Astrocyte (in vitro differentiated cells and primary cell): ENCODE results near the gene PCED1B. TPM values are rescaled to one million over a fixed set of nuclear protein-coding genes. Genes with fewer than 3 reads are reported as not detected.
"Not testable (repeated sequence)": the region's sequence is repeated elsewhere in the genome, so short reads cannot be mapped to it uniquely, and the experiment has no call there.

ENCODE experiments used
- DNase-seq: peaks from one replicate; pipeline ENCODE4 v3.0.0-alpha.2; 2010; ENCODE audit warnings: low read depth
- FAIRE-seq: peaks from 2 replicates; lab custom pipeline; 2011; peaks lifted over from hg19 to GRCh38; lab: Jason Lieb, UNC
- H2AFZ ChIP-seq: 2 replicates; pipeline ENCODE4 v1.6.0; 2012; ENCODE audit warnings: low read depth, low read length, inconsistent platforms
- H3K27ac ChIP-seq: 2 replicates; pipeline ENCODE4 v1.5.1; 2011; ENCODE audit warnings: low read depth, low read length, inconsistent platforms
- H3K27me3 ChIP-seq: 2 replicates; pipeline ENCODE4 v1.6.0; 2011; ENCODE audit warnings: low read length, inconsistent platforms; ENCODE audit not compliant: insufficient read depth
- H3K36me3 ChIP-seq: 2 replicates; pipeline ENCODE4 v1.5.1; 2011; ENCODE audit warnings: low read length, inconsistent platforms; ENCODE audit not compliant: insufficient read depth
- H3K4me1 ChIP-seq: 2 replicates; pipeline ENCODE4 v1.5.1; 2011; ENCODE audit warnings: low read length, inconsistent platforms; ENCODE audit not compliant: insufficient read depth
- H3K4me2 ChIP-seq: 2 replicates; pipeline ENCODE4 v1.6.0; 2012; ENCODE audit warnings: low read length, inconsistent platforms
- H3K4me3 ChIP-seq: 2 replicates; pipeline ENCODE4 v1.5.1; 2011; ENCODE audit warnings: low read depth, mild to moderate bottlenecking, low read length, inconsistent platforms; ENCODE audit not compliant: insufficient read depth
- H3K79me2 ChIP-seq: 2 replicates; pipeline ENCODE4 v1.6.0; 2012; ENCODE audit warnings: mild to moderate bottlenecking, low read length, inconsistent platforms; ENCODE audit not compliant: insufficient read depth
- H3K9ac ChIP-seq: 2 replicates; pipeline ENCODE4 v1.6.0; 2012; ENCODE audit warnings: mild to moderate bottlenecking, low read length, inconsistent platforms
- H3K9me3 ChIP-seq: 2 replicates; pipeline ENCODE4 v1.5.1; 2012; ENCODE audit warnings: low read depth, mild to moderate bottlenecking, low read length, inconsistent platforms; ENCODE audit not compliant: insufficient read depth
- H4K20me1 ChIP-seq: 2 replicates; pipeline ENCODE4 v1.6.0; 2012; ENCODE audit warnings: low read length, inconsistent platforms; ENCODE audit not compliant: insufficient read depth
- H3K27ac Mint-ChIP-seq: one replicate; pipeline ENCODE4 v1.8.0; 2021; ENCODE audit warnings: mild to moderate bottlenecking, mixed read lengths; ENCODE audit not compliant: unreplicated experiment
- H3K27me3 Mint-ChIP-seq: one replicate; pipeline ENCODE4 v1.8.0; 2021; ENCODE audit warnings: low read depth, mixed read lengths; ENCODE audit not compliant: unreplicated experiment
- H3K36me3 Mint-ChIP-seq: one replicate; pipeline ENCODE4 v1.8.0; 2021; ENCODE audit warnings: low read depth, mixed read lengths; ENCODE audit not compliant: unreplicated experiment
- H3K4me1 Mint-ChIP-seq: one replicate; pipeline ENCODE4 v1.8.0; 2021; ENCODE audit warnings: low read depth, mixed read lengths; ENCODE audit not compliant: unreplicated experiment
- H3K4me3 Mint-ChIP-seq: one replicate; pipeline ENCODE4 v1.8.0; 2021; ENCODE audit warnings: mild to moderate bottlenecking, moderate library complexity, mixed read lengths; ENCODE audit not compliant: unreplicated experiment
- H3K9me3 Mint-ChIP-seq: one replicate; pipeline ENCODE4 v1.8.0; 2021; ENCODE audit warnings: mild to moderate bottlenecking, mixed read lengths; ENCODE audit not compliant: unreplicated experiment
- EZH2 ChIP-seq: IDR thresholded peaks from 2 replicates; pipeline ENCODE4 v1.6.1; 2012; ENCODE audit warnings: mild to moderate bottlenecking, low read length, inconsistent platforms; ENCODE audit not compliant: insufficient read depth
- total RNA-seq: library from RNA; stranded (reverse); gene quantifications from 2 replicates; pipeline ENCODE4 v1.2.1, GENCODE V29; 2021
- TF ChIP-seq, protein P1 (sequence below): IDR thresholded peaks from 2 replicates; pipeline ENCODE4 v1.5.1; 2011; ENCODE audit warnings: low read depth, mild to moderate bottlenecking, inconsistent platforms, low read length, moderate library complexity; ENCODE audit not compliant: insufficient read depth

The PCED1B gene
- total RNA-seq, 1 donor from 2014 or later: 1.8 TPM

DNA sequence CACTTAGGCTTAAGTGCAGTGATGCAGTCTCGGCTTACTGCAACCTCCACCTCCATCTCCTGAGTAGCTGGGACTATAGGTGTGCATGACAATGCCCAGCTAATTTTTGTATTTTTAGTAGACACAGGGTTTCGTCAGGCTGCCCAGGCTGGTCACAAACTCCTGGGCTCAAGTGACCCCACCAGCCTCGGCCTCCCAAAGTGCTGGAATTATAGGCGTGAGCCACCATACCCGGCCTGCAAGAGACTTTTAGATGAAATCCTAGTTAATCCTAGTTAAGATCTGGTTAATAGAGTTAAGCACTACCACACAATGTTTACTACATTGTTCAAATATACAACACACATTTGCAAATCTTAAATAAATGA is 196.8 kb downstream of the PCED1B start:
- Histone ChIP-seq H3K79me2 (no peaks in the 10 kb centered on the region), H3K4me2 (no peak overlapping the region), H3K9me3 (no peaks in the 10 kb centered on the region), H3K27ac (no peak overlapping the region), H2AFZ (no peak overlapping the region), H4K20me1 (no peaks in the 10 kb centered on the region), H3K9ac (no peak overlapping the region), H3K4me1 (peaks cover 47% of the 10 kb centered on the region), H3K27me3 (no peaks in the 10 kb centered on the region), H3K4me3 (no peak overlapping the region), H3K36me3 (no peaks in the 10 kb centered on the region)
- H3K27ac Mint-ChIP-seq: peak overlapping the region; percentile 15
- no peaks in the 10 kb centered on the region for H3K36me3 Mint-ChIP-seq
- TF ChIP-seq, protein P1, sequence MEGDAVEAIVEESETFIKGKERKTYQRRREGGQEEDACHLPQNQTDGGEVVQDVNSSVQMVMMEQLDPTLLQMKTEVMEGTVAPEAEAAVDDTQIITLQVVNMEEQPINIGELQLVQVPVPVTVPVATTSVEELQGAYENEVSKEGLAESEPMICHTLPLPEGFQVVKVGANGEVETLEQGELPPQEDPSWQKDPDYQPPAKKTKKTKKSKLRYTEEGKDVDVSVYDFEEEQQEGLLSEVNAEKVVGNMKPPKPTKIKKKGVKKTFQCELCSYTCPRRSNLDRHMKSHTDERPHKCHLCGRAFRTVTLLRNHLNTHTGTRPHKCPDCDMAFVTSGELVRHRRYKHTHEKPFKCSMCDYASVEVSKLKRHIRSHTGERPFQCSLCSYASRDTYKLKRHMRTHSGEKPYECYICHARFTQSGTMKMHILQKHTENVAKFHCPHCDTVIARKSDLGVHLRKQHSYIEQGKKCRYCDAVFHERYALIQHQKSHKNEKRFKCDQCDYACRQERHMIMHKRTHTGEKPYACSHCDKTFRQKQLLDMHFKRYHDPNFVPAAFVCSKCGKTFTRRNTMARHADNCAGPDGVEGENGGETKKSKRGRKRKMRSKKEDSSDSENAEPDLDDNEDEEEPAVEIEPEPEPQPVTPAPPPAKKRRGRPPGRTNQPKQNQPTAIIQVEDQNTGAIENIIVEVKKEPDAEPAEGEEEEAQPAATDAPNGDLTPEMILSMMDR: no peak
- no peak for TF ChIP-seq EZH2
- peaks cover 51% of the 10 kb centered on the region for H3K4me1 Mint-ChIP-seq
- H3K9me3 Mint-ChIP-seq: no peaks in the 10 kb centered on the region
- DNase-seq (no peak), FAIRE-seq (no peak)
- H3K4me3 Mint-ChIP-seq: no peak overlapping the region
- H3K27me3 Mint-ChIP-seq: no peaks in the 10 kb centered on the region

DNA sequence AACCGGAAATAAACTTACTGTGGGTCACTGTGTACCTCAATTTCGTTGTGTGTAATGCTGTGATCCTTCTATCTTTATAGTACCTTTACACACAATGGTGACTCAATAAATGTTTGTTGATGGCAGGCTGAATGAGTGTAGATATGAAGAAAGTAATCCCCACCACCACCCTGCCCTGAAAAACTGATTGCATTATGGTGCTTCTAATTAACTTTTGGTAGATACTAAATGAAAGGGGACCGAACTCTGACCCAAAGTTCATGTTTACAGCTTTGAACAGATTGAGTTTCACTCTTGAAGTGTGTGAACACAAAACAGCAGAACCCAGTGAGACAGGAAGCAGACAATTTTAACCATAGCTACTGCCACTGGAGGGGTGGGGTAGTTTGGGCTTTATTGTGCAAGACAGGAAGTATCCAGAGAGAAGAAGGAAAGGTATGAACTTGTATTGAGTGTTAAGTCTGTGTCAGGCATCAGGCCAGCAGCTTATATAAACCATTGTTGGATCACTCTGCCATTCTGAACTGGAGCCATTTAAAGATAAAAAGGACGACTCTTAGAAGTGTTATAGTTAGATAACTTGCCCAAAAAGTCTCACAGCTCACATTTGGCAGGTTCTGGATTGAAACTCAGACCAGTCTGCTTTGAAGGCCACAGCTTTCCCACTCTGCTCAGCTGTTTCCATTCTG is 197.3 kb downstream of the PCED1B start:
- H3K4me3 ChIP-seq: no peak overlapping the region
- no peak overlapping the region for H3K4me2 ChIP-seq
- H3K27me3 Mint-ChIP-seq: no peaks in the 10 kb centered on the region
- peak overlapping the region; percentile 8 for H2AFZ ChIP-seq
- H3K9ac ChIP-seq: peak overlapping the region; percentile 41
- peak overlapping the region; percentile 88 for H3K27ac ChIP-seq
- H4K20me1 ChIP-seq: no peaks in the 10 kb centered on the region
- no peaks in the 10 kb centered on the region for H3K36me3 Mint-ChIP-seq
- TF ChIP-seq, protein P1: no peak
- TF ChIP-seq EZH2: no peak
- peaks cover 47% of the 10 kb centered on the region for H3K4me1 ChIP-seq
- H3K4me3 Mint-ChIP-seq: no peak overlapping the region
- no peaks in the 10 kb centered on the region for H3K9me3 ChIP-seq
- H3K79me2 ChIP-seq: no peaks in the 10 kb centered on the region
- H3K9me3 Mint-ChIP-seq: no peaks in the 10 kb centered on the region
- FAIRE-seq (no peak), DNase-seq (peak; percentile 74)
- H3K27ac Mint-ChIP-seq: peak overlapping the region; percentile 98
- no peaks in the 10 kb centered on the region for H3K36me3 ChIP-seq
- H3K4me1 Mint-ChIP-seq: peaks cover 49% of the 10 kb centered on the region
- H3K27me3 ChIP-seq: no peaks in the 10 kb centered on the region

DNA sequence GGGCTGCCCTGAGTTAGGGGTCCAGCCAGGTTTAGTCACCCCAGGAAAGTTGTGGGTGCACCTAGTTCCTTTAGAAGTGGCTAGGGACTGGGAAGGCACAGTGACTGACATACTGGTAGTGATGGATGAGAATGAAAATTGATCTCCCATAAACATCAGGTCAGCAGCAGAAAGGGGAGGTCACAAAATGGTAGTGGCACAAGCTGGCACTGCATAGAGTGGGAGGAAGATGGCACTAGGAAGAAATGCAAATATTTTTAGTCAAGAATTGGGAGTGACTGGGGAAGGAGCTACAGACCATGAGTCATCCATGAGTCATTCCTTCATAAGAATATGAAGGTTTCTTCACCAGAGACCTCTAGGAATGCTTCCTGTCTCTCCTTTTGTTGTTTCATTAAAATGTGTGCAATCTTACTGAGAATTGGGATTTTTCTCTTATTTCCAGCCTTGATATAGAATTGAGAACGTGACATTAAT is 198.6 kb downstream of the PCED1B start:
- FAIRE-seq: peak; percentile 72
- H3K4me1 Mint-ChIP-seq: peaks cover 44% of the 10 kb centered on the region
- peak overlapping the region; percentile 61 for H3K4me3 Mint-ChIP-seq
- H3K27me3 ChIP-seq: no peaks in the 10 kb centered on the region
- no peaks in the 10 kb centered on the region for H3K36me3 ChIP-seq
- no peaks in the 10 kb centered on the region for H4K20me1 ChIP-seq
- H3K4me3 ChIP-seq: no peak overlapping the region
- TF ChIP-seq, protein P1: no peak
- no peak for TF ChIP-seq EZH2
- peak overlapping the region; percentile 98 for H3K27ac Mint-ChIP-seq
- peak; percentile 97 for DNase-seq
- no peaks in the 10 kb centered on the region for H3K27me3 Mint-ChIP-seq
- H3K4me2 ChIP-seq: peak overlapping the region; percentile 16
- peak overlapping the region; percentile 88 for H3K27ac ChIP-seq
- H3K9me3 Mint-ChIP-seq: no peaks in the 10 kb centered on the region
- no peaks in the 10 kb centered on the region for H3K9me3 ChIP-seq
- H3K36me3 Mint-ChIP-seq: no peaks in the 10 kb centered on the region
- no peak overlapping the region for H2AFZ ChIP-seq
- peaks cover 46% of the 10 kb centered on the region for H3K4me1 ChIP-seq
- no peaks in the 10 kb centered on the region for H3K79me2 ChIP-seq
- peak overlapping the region; percentile 41 for H3K9ac ChIP-seq

DNA sequence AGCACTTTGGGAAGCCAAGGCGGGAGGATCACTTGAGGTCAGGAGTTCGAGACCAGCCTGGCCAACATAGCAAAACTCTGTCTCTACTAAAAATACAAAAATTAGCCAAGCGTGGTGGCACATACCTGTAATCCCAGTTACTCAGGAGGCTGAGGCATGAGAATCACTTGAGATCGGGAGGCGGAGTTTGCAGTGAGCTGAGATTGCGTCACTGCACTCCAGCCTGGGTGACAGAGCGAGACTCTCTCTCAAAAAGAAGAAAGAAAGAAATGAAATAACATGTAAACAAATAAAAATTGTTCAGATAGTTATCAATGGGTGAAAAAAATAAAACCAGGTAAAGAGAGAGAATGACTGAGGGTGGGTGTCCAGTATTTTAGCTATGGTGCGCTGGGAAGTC is 200.3 kb downstream of the PCED1B start:
- H3K27ac ChIP-seq, H3K4me2 ChIP-seq, H2AFZ ChIP-seq, DNase-seq, FAIRE-seq, H3K9me3 ChIP-seq, H3K27me3 ChIP-seq, H3K27me3 Mint-ChIP-seq, H3K36me3 ChIP-seq, H3K9ac ChIP-seq, H4K20me1 ChIP-seq, H3K9me3 Mint-ChIP-seq, H3K4me3 Mint-ChIP-seq, H3K27ac Mint-ChIP-seq, H3K79me2 ChIP-seq, H3K36me3 Mint-ChIP-seq, H3K4me3 ChIP-seq: not testable (repeated sequence)
- peaks cover 35% of the 10 kb centered on the region for H3K4me1 Mint-ChIP-seq
- H3K4me1 ChIP-seq: peaks cover 40% of the 10 kb centered on the region
